H1 (cell line): ENCODE measurements around the gene TBCD. TPM values are rescaled to one million over a fixed set of nuclear protein-coding genes. Genes with fewer than 3 reads are reported as not detected.

Experiments
- CREB1 ChIP-seq: IDR thresholded peaks from 2 replicates; pipeline ENCODE4 v1.6.1; 2012; ENCODE audit warnings: inconsistent platforms
- CTBP2 ChIP-seq: IDR thresholded peaks from 2 replicates; pipeline ENCODE4 v1.7.0; 2011; ENCODE audit warnings: borderline replicate concordance, mild to moderate bottlenecking, moderate library complexity, mixed read lengths, low read length; ENCODE audit not compliant: insufficient read depth, insufficient read length
- EGR1 ChIP-seq: IDR thresholded peaks from 2 replicates; pipeline ENCODE4 v1.6.1; 2011; ENCODE audit warnings: low read depth, low read length, borderline replicate concordance
- FOSL1 ChIP-seq: IDR thresholded peaks from 2 replicates; pipeline ENCODE4 v1.6.1; 2011; ENCODE audit warnings: mild to moderate bottlenecking, low read depth, low read length, moderate library complexity; ENCODE audit not compliant: insufficient read depth
- JUND ChIP-seq: IDR thresholded peaks from 2 replicates; pipeline ENCODE4 v1.6.1; 2011; ENCODE audit warnings: mild to moderate bottlenecking, improper control_type of control experiment, low read length
- TBP ChIP-seq: IDR thresholded peaks from 2 replicates; pipeline ENCODE4 v1.6.1; 2011; ENCODE audit warnings: low read depth, low read length, improper control_type of control experiment
- polyA plus RNA-seq, 7 experiments: library from polyadenylated mRNA; depleted of rRNA in 3 of 7; stranded (reverse) in 5 of 7; unstranded in 2 of 7; fragments of >200 nt in 5 of 7; fragments of 200-250 nt in 2 of 7; gene quantifications; 1 replicate in 5 of 7; 2 replicates in 1 of 7; 4 replicates in 1 of 7; pipeline versions ENCODE4 v1.2.1 to v1.2.3, GENCODE V29; 2011 to 2013; ENCODE audit warnings: missing spikeins in 2 of 7, mixed read lengths in 2 of 7
- total RNA-seq: library from RNA; stranded (reverse); fragmentation: NEBNext Ultra II Directional; extraction: Animal tissue kit (Norgen Biotek cat#: 25700); gene quantifications from 2 replicates; pipeline ENCODE4 v1.2.1, GENCODE V29; 2021

TBCD gene
- total and polyA plus RNA-seq, 2 of the 8 experiments (the other 6 are each of a cell fraction or from before 2014, with no cell fraction given), result 118 to 162 TPM

DNA sequence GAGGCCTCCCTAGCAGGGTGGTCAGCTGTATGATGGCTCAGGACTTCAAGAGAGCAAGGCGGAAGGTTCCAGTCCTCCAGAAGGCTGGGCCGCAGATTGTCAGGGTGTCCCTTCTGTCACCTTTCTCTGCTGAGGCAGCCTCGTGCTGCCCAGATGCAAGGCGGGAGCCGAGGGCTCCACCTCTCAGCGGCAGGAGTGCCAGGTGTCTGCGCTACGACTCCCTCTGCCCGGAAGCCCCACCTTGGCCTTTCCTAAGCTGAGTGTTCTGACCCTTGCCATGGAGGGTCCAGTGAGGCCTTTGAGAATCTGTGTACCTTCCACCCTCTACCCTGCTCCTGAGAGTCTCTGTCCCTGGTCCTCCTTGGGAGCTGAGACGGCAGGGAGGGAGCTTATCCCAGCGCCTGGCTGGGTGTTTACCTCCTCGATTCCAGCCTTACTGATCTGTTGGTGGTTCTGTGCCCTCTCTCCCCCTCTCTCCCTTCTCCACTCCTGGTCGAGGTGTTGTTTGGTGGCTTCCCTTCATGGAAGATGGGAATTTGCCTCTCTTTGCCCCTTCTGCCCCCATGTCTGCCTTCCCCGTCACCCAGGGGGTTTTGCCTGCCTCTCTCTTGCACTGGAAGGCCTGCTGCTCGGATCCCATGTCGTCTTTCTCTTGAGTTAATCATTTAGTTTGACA lies 90.2 kb downstream of the TBCD start (continued):
- no peak for TF ChIP-seq CREB1
- TF ChIP-seq EGR1, result no peak
- no peak for TF ChIP-seq CTBP2
- TF ChIP-seq FOSL1, result no peak
- no peak for TF ChIP-seq JUND
- no peak for TF ChIP-seq TBP
- TF ChIP-seq, all 59 proteins: peak for 0
